Osteocyte (in vitro differentiated cells): Measurements from ENCODE around the gene MED6. TPM values are rescaled to one million over a fixed set of nuclear protein-coding genes. Genes with fewer than 3 reads are reported as not detected.

Source experiments
- DNase-seq: peaks from one replicate; pipeline ENCODE4 v3.0.0; 2021; ENCODE audit warnings: mixed read lengths; ENCODE audit not compliant: unreplicated experiment; ENCODE audit errors: extremely low spot score
- H3K27ac Mint-ChIP-seq: one replicate; pipeline ENCODE4 v1.8.0; 2021; ENCODE audit warnings: mild to moderate bottlenecking, mixed read lengths; ENCODE audit not compliant: unreplicated experiment
- H3K27me3 Mint-ChIP-seq: one replicate; pipeline ENCODE4 v1.8.0; 2021; ENCODE audit warnings: mixed read lengths; ENCODE audit not compliant: unreplicated experiment
- H3K36me3 Mint-ChIP-seq: one replicate; pipeline ENCODE4 v1.8.0; 2021; ENCODE audit warnings: mixed read lengths; ENCODE audit not compliant: unreplicated experiment
- H3K4me1 Mint-ChIP-seq: one replicate; pipeline ENCODE4 v1.8.0; 2021; ENCODE audit warnings: mixed read lengths; ENCODE audit not compliant: unreplicated experiment
- H3K4me3 Mint-ChIP-seq: one replicate; pipeline ENCODE4 v1.8.0; 2021; ENCODE audit warnings: mild to moderate bottlenecking, moderate library complexity, mixed read lengths; ENCODE audit not compliant: unreplicated experiment
- H3K9me3 Mint-ChIP-seq: one replicate; pipeline ENCODE4 v1.8.0; 2021; ENCODE audit warnings: mixed read lengths; ENCODE audit not compliant: unreplicated experiment
- CTCF ChIP-seq: fragments of 200-600 bp; sonication (generic); IDR thresholded peaks from 2 replicates; pipeline ENCODE4 v1.5.0; 2021; ENCODE audit warnings: antibody characterized with exemption, mild to moderate bottlenecking, moderate library complexity
- long read RNA-seq: library from polyadenylated mRNA; unstranded; transcript quantifications from one replicate; pipeline ENCODE4 v2.0.0, GENCODE V29; 2021
- total RNA-seq: library from RNA; stranded (reverse); gene quantifications from 2 replicates; pipeline ENCODE4 v1.2.1, GENCODE V29; 2021

MED6 gene
- 36.1 and 39.7 TPM in 2 replicates for total RNA-seq
- long read RNA-seq, transcript MED6-201 (8 exons, 1,995 nt) = major isoform, 45 of 57 reads
- long read RNA-seq, partial matches to known transcripts = 0 of 57 reads
- long read RNA-seq, other reads (novel, unspliced or antisense) = 10 of 57 reads

- TF ChIP-seq CTCF = no peak
- H3K27ac Mint-ChIP-seq = peak within 1 kb of the TSS; percentile 99
- DNase-seq = peak; percentile 95
- no peaks in the 10 kb centered on the region for H3K36me3 Mint-ChIP-seq
- H3K4me1 Mint-ChIP-seq = peaks cover 22% of the 10 kb centered on the region
- peaks cover 6% of the 10 kb centered on the region for H3K27me3 Mint-ChIP-seq
- H3K4me3 Mint-ChIP-seq = peak within 1 kb of the TSS; percentile 99
- no peaks in the 10 kb centered on the region for H3K9me3 Mint-ChIP-seq
These were observed at the start of gene MED6 for GRCh38 chr14:70600382-70601157. TSS of gene MED6 (minus strand) at chr14:70600655. CDS start at chr14:70600637, 18 bp downstream.

GRCh38 chr14:70649803-70650202 lies 49.3 kb upstream of the MED6 start:
- H3K4me3 Mint-ChIP-seq = no peak overlapping the region
- no peak for DNase-seq
- no peak overlapping the region for H3K27ac Mint-ChIP-seq
- peaks cover 3% of the 10 kb centered on the region for H3K27me3 Mint-ChIP-seq
- H3K36me3 Mint-ChIP-seq = no peaks in the 10 kb centered on the region
- no peaks in the 10 kb centered on the region for H3K9me3 Mint-ChIP-seq
- no peaks in the 10 kb centered on the region for H3K4me1 Mint-ChIP-seq
- no peak for TF ChIP-seq CTCF

- Mint-ChIP-seq H3K9me3 (no peaks in the 10 kb centered on the region), H3K27ac (no peak overlapping the region), H3K4me3 (no peak overlapping the region), H3K27me3 (peaks cover 6% of the 10 kb centered on the region), H3K4me1 (peaks cover 3% of the 10 kb centered on the region), H3K36me3 (no peaks in the 10 kb centered on the region)
- no peak for TF ChIP-seq CTCF
- no peak for DNase-seq
These were observed 47.9 kb upstream of the MED6 start for GRCh38 chr14:70648346-70648745.

- no peaks in the 10 kb centered on the region for H3K36me3 Mint-ChIP-seq
- H3K9me3 Mint-ChIP-seq = no peaks in the 10 kb centered on the region
- H3K4me3 Mint-ChIP-seq = no peak overlapping the region
- peaks cover 13% of the 10 kb centered on the region for H3K4me1 Mint-ChIP-seq
- DNase-seq = no peak
- H3K27ac Mint-ChIP-seq = no peak overlapping the region
- no peak for TF ChIP-seq CTCF
- H3K27me3 Mint-ChIP-seq = peaks cover 11% of the 10 kb centered on the region
These were observed 46.2 kb upstream of the MED6 start for GRCh38 chr14:70646705-70647104.

GRCh38 chr14:70645892-70646291 lies 45.4 kb upstream of the MED6 start:
- no peak overlapping the region for H3K27ac Mint-ChIP-seq
- H3K4me1 Mint-ChIP-seq = peaks cover 17% of the 10 kb centered on the region
- TF ChIP-seq CTCF = no peak

More at GRCh38 chr14:70645892-70646291, 45.4 kb upstream of the MED6 start:
- H3K36me3 Mint-ChIP-seq = no peaks in the 10 kb centered on the region
- peaks cover 16% of the 10 kb centered on the region for H3K27me3 Mint-ChIP-seq
- DNase-seq = no peak
- no peak overlapping the region for H3K4me3 Mint-ChIP-seq
- H3K9me3 Mint-ChIP-seq = no peaks in the 10 kb centered on the region
